ENCODE data around the gene EMC7. TPM values are rescaled to one million over a fixed set of nuclear protein-coding genes. Genes with fewer than 3 reads are reported as not detected.

Gene EMC7
- total and polyA plus RNA-seq, 2 experiments from 2014 or later: 18.3 to 55.1 TPM

GRCh38 chr15:34059946-34060345, 41.7 kb downstream of the EMC7 start:
- H3K36me3 Mint-ChIP-seq (ENCODE audit: low read depth): no peaks in the 10 kb centered on the region
- no peak for ATAC-seq

More at GRCh38 chr15:34059946-34060345, 41.7 kb downstream of the EMC7 start:
- H4K20me1 ChIP-seq (replicated peaks; ENCODE audit: insufficient read depth): no peaks in the 10 kb centered on the region
- no peak overlapping the region for H3K27ac ChIP-seq (ENCODE audit: low read depth)
- no peaks in the 10 kb centered on the region for H3K36me3 ChIP-seq (ENCODE audit: insufficient read depth)
- no peak overlapping the region for H3K4me3 ChIP-seq
- H3K4me1 ChIP-seq (ENCODE audit: insufficient read depth): no peaks in the 10 kb centered on the region
- H3F3A ChIP-seq (replicated peaks; ENCODE audit: low read depth): no peaks in the 10 kb centered on the region
- Mint-ChIP-seq H3K9me3 (no peaks in the 10 kb centered on the region), H3K4me1 (no peaks in the 10 kb centered on the region), H3K27me3 (ENCODE audit: insufficient read depth, low read depth, poor library complexity) (no peaks in the 10 kb centered on the region), H3K27ac (no peak overlapping the region), H3K4me3 (no peak overlapping the region)
- TF ChIP-seq ZNF331 (CRISPR knock-in tag; IDR thresholded peaks at IDR 0.05; ENCODE audit: low read depth) (no peak), EZH2 (IDR thresholded peaks at IDR 0.05; ENCODE audit: low read depth, unreplicated experiment) (no peak), STAT1 (IDR thresholded peaks at IDR 0.05; ENCODE audit: unreplicated experiment) (no peak), NANOG (IDR thresholded peaks at IDR 0.05; ENCODE audit: borderline replicate concordance) (no peak), ZNF462 (CRISPR knock-in tag; IDR thresholded peaks at IDR 0.05) (no peak), EZH2phosphoT487 (IDR thresholded peaks at IDR 0.05; ENCODE audit: unreplicated experiment) (no peak), REST (IDR thresholded peaks at IDR 0.05; ENCODE audit: unreplicated experiment) (no peak), JUNB (IDR thresholded peaks at IDR 0.05; ENCODE audit: unreplicated experiment) (no peak), CREB1 (CRISPR knock-in tag; IDR thresholded peaks at IDR 0.05; ENCODE audit: low read depth) (no peak), POLR2AphosphoS5 (IDR thresholded peaks at IDR 0.05; ENCODE audit: low read depth) (no peak), ZNF114 (CRISPR knock-in tag; IDR thresholded peaks at IDR 0.05) (no peak)
- TF ChIP-seq, protein P1, sequence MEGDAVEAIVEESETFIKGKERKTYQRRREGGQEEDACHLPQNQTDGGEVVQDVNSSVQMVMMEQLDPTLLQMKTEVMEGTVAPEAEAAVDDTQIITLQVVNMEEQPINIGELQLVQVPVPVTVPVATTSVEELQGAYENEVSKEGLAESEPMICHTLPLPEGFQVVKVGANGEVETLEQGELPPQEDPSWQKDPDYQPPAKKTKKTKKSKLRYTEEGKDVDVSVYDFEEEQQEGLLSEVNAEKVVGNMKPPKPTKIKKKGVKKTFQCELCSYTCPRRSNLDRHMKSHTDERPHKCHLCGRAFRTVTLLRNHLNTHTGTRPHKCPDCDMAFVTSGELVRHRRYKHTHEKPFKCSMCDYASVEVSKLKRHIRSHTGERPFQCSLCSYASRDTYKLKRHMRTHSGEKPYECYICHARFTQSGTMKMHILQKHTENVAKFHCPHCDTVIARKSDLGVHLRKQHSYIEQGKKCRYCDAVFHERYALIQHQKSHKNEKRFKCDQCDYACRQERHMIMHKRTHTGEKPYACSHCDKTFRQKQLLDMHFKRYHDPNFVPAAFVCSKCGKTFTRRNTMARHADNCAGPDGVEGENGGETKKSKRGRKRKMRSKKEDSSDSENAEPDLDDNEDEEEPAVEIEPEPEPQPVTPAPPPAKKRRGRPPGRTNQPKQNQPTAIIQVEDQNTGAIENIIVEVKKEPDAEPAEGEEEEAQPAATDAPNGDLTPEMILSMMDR (conservative IDR thresholded peaks at IDR 0.05; ENCODE audit: low read depth in 2 of 2): no peak
- TF ChIP-seq, protein P2, sequence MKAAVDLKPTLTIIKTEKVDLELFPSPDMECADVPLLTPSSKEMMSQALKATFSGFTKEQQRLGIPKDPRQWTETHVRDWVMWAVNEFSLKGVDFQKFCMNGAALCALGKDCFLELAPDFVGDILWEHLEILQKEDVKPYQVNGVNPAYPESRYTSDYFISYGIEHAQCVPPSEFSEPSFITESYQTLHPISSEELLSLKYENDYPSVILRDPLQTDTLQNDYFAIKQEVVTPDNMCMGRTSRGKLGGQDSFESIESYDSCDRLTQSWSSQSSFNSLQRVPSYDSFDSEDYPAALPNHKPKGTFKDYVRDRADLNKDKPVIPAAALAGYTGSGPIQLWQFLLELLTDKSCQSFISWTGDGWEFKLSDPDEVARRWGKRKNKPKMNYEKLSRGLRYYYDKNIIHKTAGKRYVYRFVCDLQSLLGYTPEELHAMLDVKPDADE (IDR thresholded peaks at IDR 0.05): no peak
- H3K79me2 ChIP-seq (replicated peaks; ENCODE audit: insufficient read depth): no peaks in the 10 kb centered on the region
- H3K4me2 ChIP-seq: no peak overlapping the region
- no peaks in the 10 kb centered on the region for H3K27me3 ChIP-seq (ENCODE audit: insufficient read depth)
- no peak for DNase-seq (ENCODE audit: low spot score)
- H3K9me2 ChIP-seq (ENCODE audit: insufficient read depth): no peaks in the 10 kb centered on the region
- no peak overlapping the region for H2AFZ ChIP-seq
